ENCODE measurements around the gene U2AF1L4. TPM values are rescaled to one million over a fixed set of nuclear protein-coding genes. Genes with fewer than 3 reads are reported as not detected.

Gene U2AF1L4
- total and polyA plus RNA-seq, 2 donors (not counting 3 experiments of a cell fraction or from before 2014, with no cell fraction given) = 5.6 to 13.5 TPM

DNA sequence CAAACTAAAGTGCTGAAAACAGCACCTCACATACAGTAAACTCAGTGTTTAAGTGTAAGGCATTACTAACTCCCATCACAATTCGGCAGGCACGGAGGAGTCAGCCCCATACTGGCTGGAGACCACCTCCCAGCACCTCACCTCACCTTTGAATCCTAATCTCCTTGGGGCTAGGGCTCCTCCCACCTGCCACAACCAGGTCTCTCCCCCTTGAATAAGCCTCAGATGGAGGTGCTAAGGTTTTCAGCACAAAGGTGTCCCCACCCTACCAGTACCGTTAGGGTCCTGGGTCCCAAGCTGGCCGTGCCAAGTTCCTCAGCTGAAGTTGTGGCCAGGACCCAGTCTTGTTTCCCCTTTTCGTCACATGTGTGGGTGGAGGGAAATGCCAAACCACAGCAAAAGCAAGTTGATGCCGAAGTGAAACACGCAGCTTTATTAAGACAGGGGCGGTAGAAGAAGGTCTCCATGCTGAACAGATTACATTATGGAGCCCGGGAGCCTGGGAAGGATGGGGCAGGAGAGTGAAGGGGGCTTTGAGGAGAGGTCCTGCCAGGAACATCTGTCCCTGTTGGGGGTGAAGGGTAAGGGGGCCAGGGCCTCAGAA lies 3.0 kb downstream of the U2AF1L4 start, which contains the start of gene IGFLR1:
TSS of gene IGFLR1 (minus strand) at position 332 of the 604 bp plus-strand sequence. CDS start 1,272 bp downstream, outside the sequence.
- Histone ChIP-seq H3K4me3 (replicated peaks in 1 of 3; ENCODE audit: insufficient read depth in 1 of 3, low read depth in 1 of 3, low read length in 3 of 3) (no peak within 1 kb of the TSS), H3K4me2 (ENCODE audit: insufficient read depth, low read length) (no peak within 1 kb of the TSS), H3K27me3 (ENCODE audit: control insufficient read depth in 2 of 2, insufficient read depth in 2 of 2, low read length in 2 of 2) (no peaks in the 10 kb centered on the region), H3K9ac (replicated peaks; ENCODE audit: extremely low read depth, insufficient read depth, low read length) (no peak within 1 kb of the TSS), H4K20me1 (replicated peaks; ENCODE audit: control insufficient read depth, extremely low read depth, insufficient read depth, low read length) (no peaks in the 10 kb centered on the region), H3K79me2 (ENCODE audit: control insufficient read depth, insufficient read depth, low read length) (peaks cover 9% of the 10 kb centered on the region), H3K27ac (ENCODE audit: insufficient read depth, low read depth, low read length) (no peak within 1 kb of the TSS), H3K4me1 (ENCODE audit: control insufficient read depth, extremely low read depth, insufficient read depth, low read length) (peaks cover 24% of the 10 kb centered on the region), H3K36me3 (ENCODE audit: control insufficient read depth in 2 of 2, extremely low read depth in 1 of 2, insufficient read depth in 2 of 2, low read length in 2 of 2) (peaks cover under 1 to 13% of the 10 kb centered on the region in 2 experiments), H3K9me1 (replicated peaks; ENCODE audit: control insufficient read depth, extremely low read depth, insufficient read depth, low read length) (no peaks in the 10 kb centered on the region), H3K9me3 (replicated peaks; ENCODE audit: control insufficient read depth, insufficient read depth, low read length) (no peaks in the 10 kb centered on the region), H2AFZ (ENCODE audit: low read depth, low read length) (no peak within 1 kb of the TSS)
- CTCF ChIA-PET = no interaction called here
- dilution Hi-C loops (cut with MboI; ENCODE audit: extremely low pct_ligation_motif_present, low sequenced_read_pairs) = no loop called here
- POLR2A ChIA-PET = no interaction called here
- FAIRE-seq (no peak), DNase-seq (ENCODE audit: low read depth, low spot score) (no peak)
- TF ChIP-seq POLR2A (IDR thresholded peaks at IDR 0.05; ENCODE audit: low read depth, low read length) = no peak
- TF ChIP-seq, protein P1, sequence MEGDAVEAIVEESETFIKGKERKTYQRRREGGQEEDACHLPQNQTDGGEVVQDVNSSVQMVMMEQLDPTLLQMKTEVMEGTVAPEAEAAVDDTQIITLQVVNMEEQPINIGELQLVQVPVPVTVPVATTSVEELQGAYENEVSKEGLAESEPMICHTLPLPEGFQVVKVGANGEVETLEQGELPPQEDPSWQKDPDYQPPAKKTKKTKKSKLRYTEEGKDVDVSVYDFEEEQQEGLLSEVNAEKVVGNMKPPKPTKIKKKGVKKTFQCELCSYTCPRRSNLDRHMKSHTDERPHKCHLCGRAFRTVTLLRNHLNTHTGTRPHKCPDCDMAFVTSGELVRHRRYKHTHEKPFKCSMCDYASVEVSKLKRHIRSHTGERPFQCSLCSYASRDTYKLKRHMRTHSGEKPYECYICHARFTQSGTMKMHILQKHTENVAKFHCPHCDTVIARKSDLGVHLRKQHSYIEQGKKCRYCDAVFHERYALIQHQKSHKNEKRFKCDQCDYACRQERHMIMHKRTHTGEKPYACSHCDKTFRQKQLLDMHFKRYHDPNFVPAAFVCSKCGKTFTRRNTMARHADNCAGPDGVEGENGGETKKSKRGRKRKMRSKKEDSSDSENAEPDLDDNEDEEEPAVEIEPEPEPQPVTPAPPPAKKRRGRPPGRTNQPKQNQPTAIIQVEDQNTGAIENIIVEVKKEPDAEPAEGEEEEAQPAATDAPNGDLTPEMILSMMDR (IDR thresholded peaks at IDR 0.05; ENCODE audit: extremely low read depth in 1 of 2, insufficient read depth in 1 of 2, low read depth in 1 of 2, low read length in 2 of 2) = no peak
- no peak for TF ChIP-seq POLR2AphosphoS5 (IDR thresholded peaks at IDR 0.05; ENCODE audit: insufficient read depth, low read depth, low read length)
- TF ChIP-seq MYC (IDR thresholded peaks at IDR 0.05; ENCODE audit: low read depth, low read length) = no peak
- TF ChIP-seq FOS (IDR thresholded peaks at IDR 0.05; ENCODE audit: borderline replicate concordance, insufficient read depth, low read length) = no peak
- TF ChIP-seq JUN (IDR thresholded peaks at IDR 0.05; ENCODE audit: borderline replicate concordance, insufficient read depth, insufficient read length, low read depth) = no peak
- TF ChIP-seq EZH2 (IDR thresholded peaks at IDR 0.05; ENCODE audit: borderline replicate concordance, low read depth, low read length, severe bottlenecking) = no peak
- TF ChIP-seq, protein P2, sequence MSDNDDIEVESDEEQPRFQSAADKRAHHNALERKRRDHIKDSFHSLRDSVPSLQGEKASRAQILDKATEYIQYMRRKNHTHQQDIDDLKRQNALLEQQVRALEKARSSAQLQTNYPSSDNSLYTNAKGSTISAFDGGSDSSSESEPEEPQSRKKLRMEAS (IDR thresholded peaks at IDR 0.05; ENCODE audit: insufficient read depth, insufficient read length) = no peak
- TF ChIP-seq GATA2 (IDR thresholded peaks at IDR 0.05; ENCODE audit: insufficient read depth, insufficient read length, low read depth, low read length) = no peak
- intact Hi-C loops (cut with micrococcal nuclease) = no loop called here
- BruUV-seq (replicated peaks) = no TSS peak
